Subcutaneous adipose tissue (tissue), 4 donors: Measurements from ENCODE around the gene HOXD8. TPM values are rescaled to one million over a fixed set of nuclear protein-coding genes. Genes with fewer than 3 reads are reported as not detected.

ENCODE experiments used
- CTCF ChIP-seq: fragments of 450-650 bp; IDR thresholded peaks from one replicate; pipeline ENCODE4 v1.5.1; 2016; ENCODE audit warnings: low read depth, mild to moderate bottlenecking, control low read depth, antibody characterized with exemption, moderate library complexity
- total RNA-seq, 4 donors: library from RNA; depleted of rRNA; stranded (reverse); fragments of >200 nt; gene quantifications; one replicate each; pipeline ENCODE4 v1.1.0, GENCODE V29; 2016

The HOXD8 gene
- total RNA-seq, 4 donors from 2014 or later = 8.0 to 24.5 (median 14.4) TPM

- no peak for TF ChIP-seq CTCF
Measured at GRCh38 chr2:176101842-176102241, 27.7 kb upstream of the HOXD8 start.

- no peak for TF ChIP-seq CTCF
Measured at GRCh38 chr2:176102309-176102866, 27.1 kb upstream of the HOXD8 start.

GRCh38 chr2:176103194-176103593, 26.3 kb upstream of the HOXD8 start:
- TF ChIP-seq CTCF = no peak

GRCh38 chr2:176103742-176104315, 25.7 kb upstream of the HOXD8 start:
- TF ChIP-seq CTCF = no peak

- no peak for TF ChIP-seq CTCF
Measured at GRCh38 chr2:176104316-176105077, 25.0 kb upstream of the HOXD8 start.

GRCh38 chr2:176105078-176105729, 24.3 kb upstream of the HOXD8 start:
- no peak for TF ChIP-seq CTCF
